HepG2 (cell line): ENCODE measurements around the gene PLG. TPM values are rescaled to one million over a fixed set of nuclear protein-coding genes. Genes with fewer than 3 reads are reported as not detected.

Source experiments
- ARID3A ChIP-seq: IDR thresholded peaks from 2 replicates; pipeline ENCODE4 v1.6.1; 2012; ENCODE audit warnings: low read depth, low read length, improper control_type of control experiment
- CREM ChIP-seq, 2 experiments: sonication (generic) in 1 of 2; formaldehyde crosslinking in 1 of 2; IDR thresholded peaks; 2 replicates each; pipeline versions ENCODE4 v1.4.0 to v1.6.1; 2016 to 2020; ENCODE audit warnings: antibody characterized with exemption in 1 of 2, mild to moderate bottlenecking in 1 of 2, missing genetic modification reagents in 1 of 2
- HDAC6 ChIP-seq: fragments of 200-600 bp; sonication (generic); IDR thresholded peaks from 2 replicates; pipeline ENCODE4 v1.7.0; 2017; ENCODE audit warnings: mild to moderate bottlenecking, antibody characterized with exemption, low read length, low read depth
- SALL1 ChIP-seq: sonication (generic); formaldehyde crosslinking; IDR thresholded peaks from 2 replicates; pipeline ENCODE4 v1.8.0; 2022; ENCODE audit warnings: mild to moderate bottlenecking, missing genetic modification reagents
- SNAPC5 ChIP-seq: sonication (generic); formaldehyde crosslinking; IDR thresholded peaks from 2 replicates; pipeline ENCODE4 v1.8.1; 2023; ENCODE audit warnings: mild to moderate bottlenecking, missing genetic modification reagents, borderline replicate concordance
- TARDBP ChIP-seq: sonication (generic); formaldehyde crosslinking; IDR thresholded peaks from 2 replicates; pipeline ENCODE4 v1.8.0; 2022; ENCODE audit warnings: mild to moderate bottlenecking, missing genetic modification reagents
- THAP9 ChIP-seq: sonication (generic); formaldehyde crosslinking; IDR thresholded peaks from 2 replicates; pipeline ENCODE4; 2020; ENCODE audit warnings: missing genetic modification reagents, mild to moderate bottlenecking, borderline replicate concordance
- ZMYM2 ChIP-seq: sonication (generic); formaldehyde crosslinking; IDR thresholded peaks from 2 replicates; pipeline ENCODE4 v1.8.0; 2022; ENCODE audit warnings: mild to moderate bottlenecking, missing genetic modification reagents
- ZMYM4 ChIP-seq: sonication (generic); formaldehyde crosslinking; IDR thresholded peaks from 2 replicates; pipeline ENCODE4 v1.8.1; 2023; ENCODE audit warnings: mild to moderate bottlenecking, missing genetic modification reagents
- ZNF17 ChIP-seq: sonication (generic); formaldehyde crosslinking; IDR thresholded peaks from 2 replicates; pipeline ENCODE4 v1.5.0; 2020; ENCODE audit warnings: mild to moderate bottlenecking, missing genetic modification reagents
- ZNF20 ChIP-seq: sonication (generic); formaldehyde crosslinking; IDR thresholded peaks from 2 replicates; pipeline ENCODE4 v1.4.0; 2020; ENCODE audit warnings: mild to moderate bottlenecking, moderate library complexity, missing genetic modification reagents
- ZNF230 ChIP-seq: sonication (generic); formaldehyde crosslinking; IDR thresholded peaks from 2 replicates; pipeline ENCODE4 v1.4.0; 2020; ENCODE audit warnings: mild to moderate bottlenecking, missing genetic modification reagents
- ZNF292 ChIP-seq: sonication (generic); formaldehyde crosslinking; IDR thresholded peaks from 2 replicates; pipeline ENCODE4 v1.8.1; 2022; ENCODE audit warnings: mild to moderate bottlenecking, low read depth, missing genetic modification reagents, borderline replicate concordance
- ZNF30 ChIP-seq: sonication (generic); formaldehyde crosslinking; IDR thresholded peaks from 2 replicates; pipeline ENCODE4 v1.5.0; 2020; ENCODE audit warnings: mild to moderate bottlenecking, missing genetic modification reagents
- ZNF670 ChIP-seq: sonication (generic); formaldehyde crosslinking; IDR thresholded peaks from 2 replicates; pipeline ENCODE4 v1.8.0; 2022; ENCODE audit warnings: mild to moderate bottlenecking, missing genetic modification reagents, borderline replicate concordance
- ZNF674 ChIP-seq: sonication (generic); formaldehyde crosslinking; IDR thresholded peaks from 2 replicates; pipeline ENCODE4 v1.5.0; 2020; ENCODE audit warnings: low read depth, mild to moderate bottlenecking, missing genetic modification reagents
- ZNF746 ChIP-seq: sonication (generic); formaldehyde crosslinking; IDR thresholded peaks from 2 replicates; pipeline ENCODE4 v1.8.0; 2022; ENCODE audit warnings: mild to moderate bottlenecking, missing genetic modification reagents
- ZNF770 ChIP-seq: sonication (generic); formaldehyde crosslinking; IDR thresholded peaks from 2 replicates; pipeline ENCODE4 v1.5.0; 2020; ENCODE audit warnings: mild to moderate bottlenecking, missing genetic modification reagents
- polyA plus RNA-seq, 8 experiments: library from polyadenylated mRNA; depleted of rRNA in 3 of 8; stranded (reverse) in 7 of 8; unstranded in 1 of 8; fragments of >200 nt; fragmentation: Illumina TruSeq in 4 of 8; extraction: Trizol in 4 of 8; gene quantifications; 2 replicates each; pipeline versions ENCODE4 v1.2.1 to v1.2.3, GENCODE V29; 2011 to 2016; ENCODE audit warnings: low read depth in 4 of 8, missing spikeins in 1 of 8, mixed read lengths in 1 of 8; ENCODE audit not compliant: insufficient read depth in 1 of 8
- total RNA-seq, 5 experiments: library from RNA; depleted of rRNA; stranded (reverse); fragments of >200 nt; fragmentation: Illumina TruSeq; extraction: Trizol; gene quantifications; 2 replicates each; pipeline ENCODE4 v1.2.3, GENCODE V29; 2016; ENCODE audit warnings: low read depth in 1 of 5
- TF ChIP-seq, protein P1 (sequence below): sonication (generic); formaldehyde crosslinking; IDR thresholded peaks from 2 replicates; pipeline ENCODE4 v1.8.0; 2022; ENCODE audit warnings: missing genetic modification reagents, mild to moderate bottlenecking, moderate library complexity, borderline replicate concordance

Gene PLG
- total and polyA plus RNA-seq, 2 of the 13 experiments (the other 11 are each of a cell fraction or from before 2014, with no cell fraction given) = 1.7 to 10.7 TPM

DNA sequence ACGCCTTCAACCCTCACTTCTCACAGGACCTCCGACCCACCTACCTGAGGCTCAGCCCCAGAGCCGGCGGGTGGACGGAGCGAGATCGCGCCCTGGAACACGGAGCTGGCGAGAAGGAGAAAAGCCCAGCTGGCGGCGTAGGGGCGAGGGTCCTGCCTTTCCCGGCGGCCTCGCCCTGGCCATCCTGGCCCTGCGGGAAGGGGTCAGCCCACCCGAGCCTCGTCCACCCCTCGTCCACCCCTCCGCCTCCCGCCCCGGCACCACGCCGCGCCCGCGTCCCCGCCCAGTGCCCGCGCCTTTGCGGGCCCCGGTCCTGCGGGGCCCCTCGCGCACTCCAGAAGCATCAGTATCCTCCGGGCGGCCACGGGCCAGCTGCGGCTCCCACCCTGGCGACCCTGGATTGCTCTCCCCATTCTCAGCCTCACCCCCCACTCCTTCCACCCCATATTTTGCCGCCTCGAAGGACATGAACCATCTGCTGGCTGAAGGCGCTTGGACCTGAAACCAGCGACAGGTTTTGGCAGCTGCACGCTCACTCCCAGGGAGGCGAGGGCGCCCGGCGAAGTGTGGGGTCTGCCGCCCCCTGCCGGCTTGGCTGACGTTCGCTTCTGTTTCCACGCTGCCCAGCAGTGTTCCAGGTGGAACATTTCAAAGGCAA lies 65.1 kb downstream of the PLG start (continued):
- TF ChIP-seq SALL1 (CRISPR knock-in tag) (peak; percentile 67; the same call in 1 of the 2 replicates), ZNF230 (no peak), ZNF20 (CRISPR knock-in tag) (no peak), ZNF17 (CRISPR knock-in tag) (no peak), ZNF670 (CRISPR knock-in tag) (no peak), ZNF292 (CRISPR knock-in tag) (peak; percentile 33; the same call in 1 of the 2 replicates), CREM (IDR thresholded peaks at IDR 0.05) (peak; percentile 34; the same call in 1 of the 2 replicates), CREM (CRISPR knock-in tag; IDR thresholded peaks at IDR 0.05) (no peak), ZMYM4 (CRISPR knock-in tag) (peak; percentile 82), ZMYM2 (CRISPR knock-in tag) (no peak), ZNF770 (no peak), TARDBP (CRISPR knock-in tag) (no peak), ZNF746 (CRISPR knock-in tag) (no peak), ZNF674 (CRISPR knock-in tag) (no peak), SNAPC5 (CRISPR knock-in tag) (no peak), ARID3A (no peak), ZNF30 (CRISPR knock-in tag) (no peak), HDAC6 (no peak), THAP9 (no peak)
- TF ChIP-seq, protein P1, sequence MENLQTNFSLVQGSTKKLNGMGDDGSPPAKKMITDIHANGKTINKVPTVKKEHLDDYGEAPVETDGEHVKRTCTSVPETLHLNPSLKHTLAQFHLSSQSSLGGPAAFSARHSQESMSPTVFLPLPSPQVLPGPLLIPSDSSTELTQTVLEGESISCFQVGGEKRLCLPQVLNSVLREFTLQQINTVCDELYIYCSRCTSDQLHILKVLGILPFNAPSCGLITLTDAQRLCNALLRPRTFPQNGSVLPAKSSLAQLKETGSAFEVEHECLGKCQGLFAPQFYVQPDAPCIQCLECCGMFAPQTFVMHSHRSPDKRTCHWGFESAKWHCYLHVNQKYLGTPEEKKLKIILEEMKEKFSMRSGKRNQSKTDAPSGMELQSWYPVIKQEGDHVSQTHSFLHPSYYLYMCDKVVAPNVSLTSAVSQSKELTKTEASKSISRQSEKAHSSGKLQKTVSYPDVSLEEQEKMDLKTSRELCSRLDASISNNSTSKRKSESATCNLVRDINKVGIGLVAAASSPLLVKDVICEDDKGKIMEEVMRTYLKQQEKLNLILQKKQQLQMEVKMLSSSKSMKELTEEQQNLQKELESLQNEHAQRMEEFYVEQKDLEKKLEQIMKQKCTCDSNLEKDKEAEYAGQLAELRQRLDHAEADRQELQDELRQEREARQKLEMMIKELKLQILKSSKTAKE (CRISPR knock-in tag) = no peak
